Mesenchymal stem cell (in vitro differentiated cells and primary cell): ENCODE measurements around the gene ARHGEF7. TPM values are rescaled to one million over a fixed set of nuclear protein-coding genes. Genes with fewer than 3 reads are reported as not detected.

ENCODE experiments used
- DNase-seq: peaks from one replicate; pipeline ENCODE4 v3.0.0-alpha.2; 2013
- H2AFZ ChIP-seq: one replicate; pipeline ENCODE4 v1.6.1; 2013; ENCODE audit warnings: low read depth, mild to moderate bottlenecking, control low read depth, inconsistent platforms, low read length, moderate library complexity
- H2AK5ac ChIP-seq: 2 replicates; pipeline ENCODE4 v1.6.1; 2013; ENCODE audit warnings: low read length, moderate library complexity, mild to moderate bottlenecking, inconsistent platforms; ENCODE audit not compliant: severe bottlenecking
- H2BK120ac ChIP-seq: one replicate; pipeline ENCODE4 v1.6.1; 2013; ENCODE audit warnings: low read depth, mild to moderate bottlenecking, inconsistent platforms, low read length, moderate library complexity
- H2BK12ac ChIP-seq, 2 experiments: one replicate each; pipeline ENCODE4 v1.6.1; 2013; ENCODE audit warnings: inconsistent platforms in 2 of 2, low read length in 2 of 2, mild to moderate bottlenecking in 2 of 2, moderate library complexity in 2 of 2, control low read depth in 1 of 2
- H2BK15ac ChIP-seq: one replicate; pipeline ENCODE4 v1.6.1; 2013; ENCODE audit warnings: mild to moderate bottlenecking, low read depth, inconsistent platforms; ENCODE audit not compliant: poor library complexity, severe bottlenecking
- H2BK5ac ChIP-seq: 2 replicates; pipeline ENCODE4 v1.6.1; 2013; ENCODE audit warnings: low read depth, mild to moderate bottlenecking, low read length, control low read depth, inconsistent platforms; ENCODE audit not compliant: poor library complexity, severe bottlenecking
- H3K14ac ChIP-seq, 2 experiments: one replicate each; pipeline ENCODE4 v1.6.1; 2013; ENCODE audit warnings: inconsistent platforms in 2 of 2, low read length in 2 of 2, control low read depth in 1 of 2, mild to moderate bottlenecking in 1 of 2, moderate library complexity in 1 of 2
- H3K18ac ChIP-seq, 2 experiments: one replicate each; pipeline ENCODE4 v1.6.1; 2013; ENCODE audit warnings: inconsistent platforms in 2 of 2, low read length in 2 of 2, control low read depth in 1 of 2, low read depth in 1 of 2, mild to moderate bottlenecking in 1 of 2
- H3K23ac ChIP-seq, 2 experiments: one replicate each; pipeline ENCODE4 v1.6.1; 2013; ENCODE audit warnings: inconsistent platforms in 2 of 2, low read length in 2 of 2, mild to moderate bottlenecking in 2 of 2, moderate library complexity in 2 of 2, control low read depth in 1 of 2
- H3K27ac ChIP-seq: 2 replicates; pipeline ENCODE4 v1.5.1; 2013; ENCODE audit warnings: mild to moderate bottlenecking, moderate library complexity, low read length, control low read depth, inconsistent platforms; ENCODE audit not compliant: poor library complexity, severe bottlenecking
- H3K27me3 ChIP-seq, 2 experiments: 2 replicates each; pipeline versions ENCODE4 v1.6.1 to v1.7.0; 2013; ENCODE audit warnings: low read length in 2 of 2, mild to moderate bottlenecking in 2 of 2, moderate library complexity in 2 of 2, control low read depth in 1 of 2, inconsistent platforms in 1 of 2; ENCODE audit not compliant: control insufficient read depth in 1 of 2, insufficient read depth in 1 of 2
- H3K36me3 ChIP-seq, 2 experiments: 2 replicates each; pipeline versions ENCODE4 v1.6.1 to v1.7.0; 2013; ENCODE audit warnings: low read length in 2 of 2, control low read depth in 1 of 2, inconsistent platforms in 1 of 2, low read depth in 1 of 2, mild to moderate bottlenecking in 1 of 2; ENCODE audit not compliant: insufficient read depth in 2 of 2, control insufficient read depth in 1 of 2
- H3K4ac ChIP-seq, 2 experiments: one replicate each; pipeline ENCODE4 v1.6.1; 2013; ENCODE audit warnings: inconsistent platforms in 2 of 2, low read length in 2 of 2, mild to moderate bottlenecking in 2 of 2, moderate library complexity in 2 of 2, control low read depth in 1 of 2, low read depth in 1 of 2
- H3K4me1 ChIP-seq: 2 replicates; pipeline ENCODE4 v1.6.1; 2013; ENCODE audit warnings: low read depth, low read length, control low read depth; ENCODE audit not compliant: control insufficient read depth, insufficient read depth
- H3K4me2 ChIP-seq: 2 replicates; pipeline ENCODE4 v1.6.1; 2013; ENCODE audit warnings: low read length, mild to moderate bottlenecking, inconsistent platforms; ENCODE audit not compliant: poor library complexity, severe bottlenecking
- H3K4me3 ChIP-seq, 2 experiments: 2 replicates each; pipeline versions ENCODE4 v1.5.1 to v1.7.0; 2013; ENCODE audit warnings: low read length in 2 of 2, mild to moderate bottlenecking in 2 of 2, control low read depth in 1 of 2, low read depth in 1 of 2; ENCODE audit not compliant: insufficient read depth in 1 of 2
- H3K79me1 ChIP-seq: replicated peaks from 2 replicates; pipeline ENCODE4 v1.6.1; 2013; ENCODE audit warnings: mild to moderate bottlenecking, control low read depth, low read length, inconsistent platforms; ENCODE audit not compliant: poor library complexity, severe bottlenecking
- H3K9ac ChIP-seq: 2 replicates; pipeline ENCODE4 v1.7.0; 2013; ENCODE audit warnings: mild to moderate bottlenecking, low read length, moderate library complexity
- H3K9me3 ChIP-seq: 2 replicates; pipeline ENCODE4 v1.7.0; 2013; ENCODE audit warnings: mild to moderate bottlenecking, low read length; ENCODE audit not compliant: control insufficient read depth
- H4K8ac ChIP-seq: one replicate; pipeline ENCODE4 v1.6.1; 2013; ENCODE audit warnings: inconsistent platforms, mild to moderate bottlenecking, low read length, moderate library complexity
- H4K91ac ChIP-seq: one replicate; pipeline ENCODE4 v1.6.1; 2013; ENCODE audit warnings: mild to moderate bottlenecking, low read length, inconsistent platforms
- WGBS: methylation state at CpG from one replicate; pipeline ENCODE4 v1.1.7; 2013; ENCODE audit warnings: mixed read lengths; 5-methylcytosine and 5-hydroxymethylcytosine counted together
- polyA plus RNA-seq, 2 experiments: library from polyadenylated mRNA; stranded (reverse); fragments of 200-250 nt; gene quantifications; one replicate each; pipeline ENCODE4 v1.2.3, GENCODE V29; 2013

ARHGEF7 gene
- 22.3 TPM for polyA plus RNA-seq (2013, experiment 1 of 2)
- polyA plus RNA-seq (2013, experiment 2 of 2): 22.1 TPM

- Histone ChIP-seq H3K4me2 (peak within 1 kb of the TSS; percentile 97), H3K4ac (no peak within 1 kb of the TSS), H4K8ac (peak within 1 kb of the TSS; percentile 65), H3K27ac (no peak within 1 kb of the TSS), H3K4me3 (peak within 1 kb of the TSS; percentile 58 to 89), H3K14ac (no peak within 1 kb of the TSS), H3K27me3 (peaks cover 38 to 59% of the 10 kb centered on the region in 2 experiments), H2BK15ac (no peak within 1 kb of the TSS), H2BK120ac (peak within 1 kb of the TSS; percentile 34), H3K18ac (peak within 1 kb of the TSS in 1 of 2 experiments; percentile 11), H3K79me1 (no peaks in the 10 kb centered on the region), H3K4me1 (peaks cover 13% of the 10 kb centered on the region), H3K23ac (peak within 1 kb of the TSS in 1 of 2 experiments; percentile 78), H2AFZ (peak within 1 kb of the TSS; percentile 73), H2BK5ac (no peak within 1 kb of the TSS), H2BK12ac (peak within 1 kb of the TSS in 1 of 2 experiments; percentile 38), H3K36me3 (no peaks in the 10 kb centered on the region), H3K9me3 (peaks cover 2% of the 10 kb centered on the region), H4K91ac (no peak within 1 kb of the TSS), H3K9ac (peak within 1 kb of the TSS; percentile 87), H2AK5ac (no peak within 1 kb of the TSS)
- DNase-seq: peak; percentile 22
- WGBS: under 1% methylated on average over 48 of the region's 137 CpGs
Observed at GRCh38 chr13:111115061-111115964, at the start of gene ARHGEF7. Gene ARHGEF7 (plus strand): TSS chr13:111115310. CDS start chr13:111115527, 217 bp downstream.

- Histone ChIP-seq H2BK15ac (no peak overlapping the region), H2BK12ac (no peak overlapping the region), H3K4me2 (no peak overlapping the region), H3K4me1 (peaks cover 3% of the 10 kb centered on the region), H3K18ac (no peak overlapping the region), H2AK5ac (no peak overlapping the region), H3K9ac (no peak overlapping the region), H3K4me3 (no peak overlapping the region), H3K27me3 (peaks cover 4 to 18% of the 10 kb centered on the region in 2 experiments), H3K4ac (no peak overlapping the region), H2AFZ (no peak overlapping the region), H3K23ac (no peak overlapping the region), H4K91ac (no peak overlapping the region), H3K27ac (no peak overlapping the region), H3K79me1 (no peaks in the 10 kb centered on the region), H4K8ac (no peak overlapping the region), H3K9me3 (peaks cover 3% of the 10 kb centered on the region), H2BK120ac (no peak overlapping the region), H3K14ac (no peak overlapping the region), H3K36me3 (no peaks in the 10 kb centered on the region), H2BK5ac (no peak overlapping the region)
- DNase-seq: no peak
- 92% methylated on average over 12 of the region's 12 CpGs for WGBS
Observed at GRCh38 chr13:111065698-111066097, 49.4 kb upstream of the ARHGEF7 start.

- no peak overlapping the region for H2BK5ac ChIP-seq
- WGBS: 72% methylated on average over 22 of the region's 22 CpGs
- H2AK5ac ChIP-seq: no peak overlapping the region
- no peaks in the 10 kb centered on the region for H3K36me3 ChIP-seq
- H3K4me1 ChIP-seq: peaks cover 3% of the 10 kb centered on the region
- no peak overlapping the region for H4K8ac ChIP-seq
- H3K9me3 ChIP-seq: peaks cover 3% of the 10 kb centered on the region
- no peak overlapping the region for H3K4me2 ChIP-seq
- no peak overlapping the region for H3K4me3 ChIP-seq
- no peak overlapping the region for H2BK12ac ChIP-seq
- H3K14ac ChIP-seq: no peak overlapping the region
- H3K27ac ChIP-seq: no peak overlapping the region
- H2BK120ac ChIP-seq: no peak overlapping the region
- no peak for DNase-seq
- H3K27me3 ChIP-seq: peaks cover 4 to 18% of the 10 kb centered on the region in 2 experiments
- H3K4ac ChIP-seq: no peak overlapping the region
- no peak overlapping the region for H2AFZ ChIP-seq
- H4K91ac ChIP-seq: no peak overlapping the region
- H3K9ac ChIP-seq: peak overlapping the region; percentile 16
- H3K18ac ChIP-seq: no peak overlapping the region
- H2BK15ac ChIP-seq: no peak overlapping the region
- no peaks in the 10 kb centered on the region for H3K79me1 ChIP-seq
- peak overlapping the region in 1 of 2 experiments; percentile 50 for H3K23ac ChIP-seq
Observed at GRCh38 chr13:111066544-111066943, 48.6 kb upstream of the ARHGEF7 start.

DNA sequence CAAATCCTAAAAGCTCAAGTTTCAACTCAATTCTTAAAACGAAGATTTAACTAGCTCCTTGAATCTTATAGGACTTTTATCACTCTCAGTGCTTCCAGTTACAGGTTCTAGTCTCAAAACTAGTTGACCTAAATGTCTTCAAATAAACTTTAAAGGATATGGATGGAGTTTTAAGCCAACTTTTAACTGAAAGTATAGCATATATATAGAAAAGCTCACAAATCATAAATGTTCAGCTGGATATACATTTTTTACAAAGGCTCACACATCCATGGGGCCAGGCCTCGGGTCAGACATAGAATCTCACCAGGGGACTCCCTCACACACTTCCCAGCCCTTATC lies 47.1 kb upstream of the ARHGEF7 start:
- H3K4me1 ChIP-seq: peaks cover 3% of the 10 kb centered on the region
- H3K4ac ChIP-seq: no peak overlapping the region
- no peaks in the 10 kb centered on the region for H3K79me1 ChIP-seq
- H2AK5ac ChIP-seq: no peak overlapping the region
- peak overlapping the region in 1 of 2 experiments; percentile 79 for H3K4me3 ChIP-seq
- H2BK120ac ChIP-seq: no peak overlapping the region
- no peak overlapping the region for H2BK12ac ChIP-seq
- peaks cover 9% of the 10 kb centered on the region for H3K9me3 ChIP-seq
- H2BK5ac ChIP-seq: no peak overlapping the region
- no peaks in the 10 kb centered on the region for H3K36me3 ChIP-seq
- DNase-seq: no peak
- no peak overlapping the region for H2AFZ ChIP-seq
- no peak overlapping the region for H3K14ac ChIP-seq
- H2BK15ac ChIP-seq: no peak overlapping the region
- no peak overlapping the region for H4K91ac ChIP-seq
- WGBS: 11% methylated on average over 2 of the region's 2 CpGs
- no peak overlapping the region for H3K4me2 ChIP-seq
- H3K9ac ChIP-seq: no peak overlapping the region
- H3K27ac ChIP-seq: no peak overlapping the region
- no peak overlapping the region for H3K23ac ChIP-seq
- H4K8ac ChIP-seq: no peak overlapping the region
- H3K27me3 ChIP-seq: peaks cover 4 to 18% of the 10 kb centered on the region in 2 experiments
- no peak overlapping the region for H3K18ac ChIP-seq
